Esophagus squamous epithelium (tissue), 4 donors: ENCODE data around the gene TMEM86A.

Source experiments
- CTCF ChIP-seq, 6 experiments: fragments of 450-650 bp in 4 of 6; fragments of 200-600 bp in 2 of 6; sonication (generic) in 2 of 6; IDR thresholded peaks; one replicate each; pipeline ENCODE4 v1.5.1; 2016 to 2019; ENCODE audit warnings: antibody characterized with exemption in 6 of 6, mild to moderate bottlenecking in 4 of 6, moderate library complexity in 4 of 6
- POLR2A ChIP-seq, 4 donors: fragments of 450-650 bp; IDR thresholded peaks; one replicate each; pipeline ENCODE4 v1.6.1; 2017; ENCODE audit warnings: antibody characterized with exemption in 4 of 4, mild to moderate bottlenecking in 4 of 4, moderate library complexity in 3 of 4

GRCh38 chr11:18730020-18730419 is 31.4 kb downstream of the TMEM86A start:
- no peak for TF ChIP-seq CTCF (IDR thresholded peaks at IDR 0.05)
- no peak for TF ChIP-seq POLR2A (IDR thresholded peaks at IDR 0.05)
